Measurements from ENCODE around the gene ETNPPL.

The ETNPPL gene

DNA sequence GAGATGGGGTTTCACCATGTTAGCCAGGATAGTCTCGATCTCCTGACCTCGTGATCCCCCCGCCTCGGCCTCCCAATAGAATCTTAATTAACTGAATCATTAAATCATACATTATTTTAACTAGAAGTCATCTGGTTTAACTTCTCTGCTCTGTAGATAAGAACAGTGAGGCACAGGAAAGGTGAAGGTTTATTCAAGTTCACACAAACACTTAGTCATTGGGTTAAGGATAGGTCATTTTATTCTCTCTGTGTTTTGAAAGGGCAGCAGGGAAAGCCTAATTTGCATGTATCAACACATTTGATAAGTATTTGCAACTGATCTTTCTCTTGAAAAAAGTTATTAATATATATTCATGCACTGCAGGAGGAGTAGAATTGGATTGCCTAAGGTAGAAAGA, 1.1 kb upstream of the ETNPPL start:
- Histone ChIP-seq H3K4me3 (ENCODE audit: low read length) (no peak overlapping the region), H3K4me1 (ENCODE audit: low read length) (no peaks in the 10 kb centered on the region), H3K9ac (ENCODE audit: low read length) (no peak overlapping the region), H3K36me3 (replicated peaks; ENCODE audit: low read depth, low read length) (no peaks in the 10 kb centered on the region), H4K20me1 (ENCODE audit: insufficient read depth, low read length) (no peaks in the 10 kb centered on the region), H3K27ac (ENCODE audit: low read length) (no peak overlapping the region), H3K4me2 (ENCODE audit: low read length) (no peak overlapping the region), H3K79me2 (ENCODE audit: low read length) (no peaks in the 10 kb centered on the region), H3K9me3 (ENCODE audit: insufficient read depth, low read length) (no peaks in the 10 kb centered on the region), H2AFZ (ENCODE audit: low read depth, low read length) (no peak overlapping the region), H3K27me3 (ENCODE audit: low read depth, low read length) (no peaks in the 10 kb centered on the region)
- TF ChIP-seq EZH2phosphoT487 (IDR thresholded peaks at IDR 0.05; ENCODE audit: low read depth) = no peak
- TF ChIP-seq, protein P1, sequence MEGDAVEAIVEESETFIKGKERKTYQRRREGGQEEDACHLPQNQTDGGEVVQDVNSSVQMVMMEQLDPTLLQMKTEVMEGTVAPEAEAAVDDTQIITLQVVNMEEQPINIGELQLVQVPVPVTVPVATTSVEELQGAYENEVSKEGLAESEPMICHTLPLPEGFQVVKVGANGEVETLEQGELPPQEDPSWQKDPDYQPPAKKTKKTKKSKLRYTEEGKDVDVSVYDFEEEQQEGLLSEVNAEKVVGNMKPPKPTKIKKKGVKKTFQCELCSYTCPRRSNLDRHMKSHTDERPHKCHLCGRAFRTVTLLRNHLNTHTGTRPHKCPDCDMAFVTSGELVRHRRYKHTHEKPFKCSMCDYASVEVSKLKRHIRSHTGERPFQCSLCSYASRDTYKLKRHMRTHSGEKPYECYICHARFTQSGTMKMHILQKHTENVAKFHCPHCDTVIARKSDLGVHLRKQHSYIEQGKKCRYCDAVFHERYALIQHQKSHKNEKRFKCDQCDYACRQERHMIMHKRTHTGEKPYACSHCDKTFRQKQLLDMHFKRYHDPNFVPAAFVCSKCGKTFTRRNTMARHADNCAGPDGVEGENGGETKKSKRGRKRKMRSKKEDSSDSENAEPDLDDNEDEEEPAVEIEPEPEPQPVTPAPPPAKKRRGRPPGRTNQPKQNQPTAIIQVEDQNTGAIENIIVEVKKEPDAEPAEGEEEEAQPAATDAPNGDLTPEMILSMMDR (IDR thresholded peaks at IDR 0.05; ENCODE audit: low read depth, low read length) = no peak

GRCh38 chr4:108763226-108763593, 357 bp upstream of the ETNPPL start:
- H3K79me2 ChIP-seq (ENCODE audit: low read length) = no peaks in the 10 kb centered on the region
- H3K27ac ChIP-seq (ENCODE audit: low read length) = no peak overlapping the region
- H3K27me3 ChIP-seq (ENCODE audit: low read depth, low read length) = no peaks in the 10 kb centered on the region
- no peak overlapping the region for H2AFZ ChIP-seq (ENCODE audit: low read depth, low read length)
- no peaks in the 10 kb centered on the region for H3K9me3 ChIP-seq (ENCODE audit: insufficient read depth, low read length)
- H4K20me1 ChIP-seq (ENCODE audit: insufficient read depth, low read length) = no peaks in the 10 kb centered on the region
- no peaks in the 10 kb centered on the region for H3K36me3 ChIP-seq (replicated peaks; ENCODE audit: low read depth, low read length)
- no peaks in the 10 kb centered on the region for H3K4me1 ChIP-seq (ENCODE audit: low read length)
- H3K4me2 ChIP-seq (ENCODE audit: low read length) = no peak overlapping the region
- TF ChIP-seq, protein P1 (IDR thresholded peaks at IDR 0.05; ENCODE audit: low read depth, low read length) = no peak
- no peak for TF ChIP-seq EZH2phosphoT487 (IDR thresholded peaks at IDR 0.05; ENCODE audit: low read depth)
- no peak overlapping the region for H3K4me3 ChIP-seq (ENCODE audit: low read length)
- no peak overlapping the region for H3K9ac ChIP-seq (ENCODE audit: low read length)

DNA sequence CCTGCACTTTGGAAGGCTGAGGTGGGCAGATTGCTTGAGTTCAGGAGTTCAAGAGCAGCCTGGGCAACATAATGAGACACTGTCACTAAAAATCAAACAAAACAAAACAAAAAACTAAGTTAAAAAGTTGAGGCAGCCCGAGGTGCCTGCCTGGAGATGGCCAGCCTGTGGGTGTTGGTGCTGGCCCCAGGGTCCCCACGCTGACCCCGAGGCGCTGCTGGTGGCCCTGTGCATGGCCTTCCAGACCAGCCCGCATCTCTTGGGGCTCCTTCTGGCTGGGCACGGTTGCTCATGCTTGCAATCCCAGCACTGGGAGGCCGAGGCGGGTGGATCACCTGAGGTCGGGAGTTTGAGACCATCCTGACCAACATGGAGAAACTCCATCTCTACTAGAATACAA, 4.4 kb downstream of the ETNPPL start:
- no peak overlapping the region for H2AFZ ChIP-seq (ENCODE audit: low read depth, low read length)
- H3K79me2 ChIP-seq (ENCODE audit: low read length) = no peaks in the 10 kb centered on the region
- H3K27me3 ChIP-seq (ENCODE audit: low read depth, low read length) = no peaks in the 10 kb centered on the region
- no peaks in the 10 kb centered on the region for H3K36me3 ChIP-seq (replicated peaks; ENCODE audit: low read depth, low read length)
- no peaks in the 10 kb centered on the region for H4K20me1 ChIP-seq (ENCODE audit: insufficient read depth, low read length)
- no peaks in the 10 kb centered on the region for H3K4me1 ChIP-seq (ENCODE audit: low read length)
- no peaks in the 10 kb centered on the region for H3K9me3 ChIP-seq (ENCODE audit: insufficient read depth, low read length)
- H3K27ac ChIP-seq (ENCODE audit: low read length) = no peak overlapping the region
- no peak overlapping the region for H3K4me2 ChIP-seq (ENCODE audit: low read length)
- H3K9ac ChIP-seq (ENCODE audit: low read length) = no peak overlapping the region
- no peak overlapping the region for H3K4me3 ChIP-seq (ENCODE audit: low read length)
- TF ChIP-seq, protein P1 (IDR thresholded peaks at IDR 0.05; ENCODE audit: low read depth, low read length) = no peak
- TF ChIP-seq EZH2phosphoT487 (IDR thresholded peaks at IDR 0.05; ENCODE audit: low read depth) = no peak

DNA sequence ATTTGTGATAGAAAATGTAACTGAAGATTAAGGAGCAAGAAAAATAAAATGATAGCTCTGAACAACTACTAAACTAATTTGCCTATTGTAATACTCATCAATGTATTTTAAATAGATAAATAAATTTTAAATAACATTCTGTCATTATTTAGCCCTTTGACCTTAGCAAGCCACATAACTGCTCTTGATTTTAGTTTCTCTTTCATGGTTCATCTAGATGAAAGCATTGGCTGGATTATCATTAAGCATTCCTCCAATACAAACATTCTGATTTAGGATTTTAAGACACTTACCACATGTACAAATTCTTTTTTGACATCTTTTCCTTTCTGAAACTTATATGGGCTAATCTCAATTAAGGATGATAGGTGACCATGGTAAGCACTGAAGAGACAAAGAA, 8.5 kb downstream of the ETNPPL start:
- H3K79me2 ChIP-seq (ENCODE audit: low read length) = no peaks in the 10 kb centered on the region
- no peaks in the 10 kb centered on the region for H3K27me3 ChIP-seq (ENCODE audit: low read depth, low read length)
- H3K36me3 ChIP-seq (replicated peaks; ENCODE audit: low read depth, low read length) = no peaks in the 10 kb centered on the region
- no peak overlapping the region for H3K9ac ChIP-seq (ENCODE audit: low read length)
- H3K4me2 ChIP-seq (ENCODE audit: low read length) = no peak overlapping the region
- H3K4me3 ChIP-seq (ENCODE audit: low read length) = no peak overlapping the region
- no peak for TF ChIP-seq EZH2phosphoT487 (IDR thresholded peaks at IDR 0.05; ENCODE audit: low read depth)
- TF ChIP-seq, protein P1 (IDR thresholded peaks at IDR 0.05; ENCODE audit: low read depth, low read length) = no peak
- no peak overlapping the region for H2AFZ ChIP-seq (ENCODE audit: low read depth, low read length)
- no peaks in the 10 kb centered on the region for H4K20me1 ChIP-seq (ENCODE audit: insufficient read depth, low read length)
- no peaks in the 10 kb centered on the region for H3K9me3 ChIP-seq (ENCODE audit: insufficient read depth, low read length)
- no peak overlapping the region for H3K27ac ChIP-seq (ENCODE audit: low read length)
- peaks cover 6% of the 10 kb centered on the region for H3K4me1 ChIP-seq (ENCODE audit: low read length)

Data from OCI-LY3 (cell line).